Measurements from ENCODE around the gene RPS16. TPM values are rescaled to one million over a fixed set of nuclear protein-coding genes. Genes with fewer than 3 reads are reported as not detected.

Gene RPS16
- total and polyA plus RNA-seq, 9 of the 15 experiments (the other 6 are each of a cell fraction or from before 2014, with no cell fraction given): 82.6 to 3,671 (median 2,204) TPM

DNA sequence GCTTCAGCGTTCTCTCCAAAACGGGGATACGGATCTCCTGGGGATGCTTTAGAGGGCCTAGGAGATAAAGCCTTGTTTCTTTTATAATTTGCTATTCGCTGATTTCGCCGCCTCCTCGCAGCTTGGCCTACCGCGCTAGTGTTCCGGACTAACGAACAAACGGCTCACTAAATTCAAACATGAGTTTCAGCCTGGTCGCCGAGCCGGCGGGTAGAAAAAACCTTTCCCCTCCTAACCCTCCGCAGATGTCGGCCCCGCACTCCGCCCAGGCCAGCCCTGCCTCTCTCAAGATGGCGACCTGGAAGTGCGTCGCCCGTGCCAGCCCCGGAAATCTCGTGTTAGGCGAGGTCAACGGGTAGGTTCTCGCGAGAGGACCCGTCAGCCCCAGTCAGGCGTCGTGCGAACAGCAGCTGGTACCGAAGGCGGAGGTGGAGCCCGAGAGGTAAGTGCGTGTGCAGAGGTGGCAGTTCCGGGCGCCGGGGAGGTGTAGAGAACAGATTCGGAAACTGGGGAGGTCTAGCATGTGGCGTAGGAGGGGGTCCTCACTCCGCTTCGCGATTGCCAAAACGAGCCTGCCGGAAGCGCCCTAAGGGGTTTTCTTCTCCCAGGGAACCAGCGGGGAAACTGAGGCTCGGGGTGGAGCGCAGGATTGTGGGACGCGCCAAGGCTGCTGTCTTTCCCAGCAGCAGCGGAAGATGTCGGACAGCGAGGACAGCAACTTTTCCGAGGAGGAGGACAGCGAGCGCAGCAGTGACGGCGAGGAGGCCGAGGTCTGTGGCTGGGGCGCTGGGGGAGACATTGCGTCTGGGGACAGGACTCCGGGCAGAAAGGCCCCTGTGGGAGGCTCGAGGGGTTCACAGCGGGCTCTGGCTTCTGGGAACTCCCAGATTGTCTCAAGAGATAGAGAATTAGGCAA is 9.7 kb upstream of the RPS16 start, which contains the start of gene SUPT5H (continued):
- TF ChIP-seq, protein P1, sequence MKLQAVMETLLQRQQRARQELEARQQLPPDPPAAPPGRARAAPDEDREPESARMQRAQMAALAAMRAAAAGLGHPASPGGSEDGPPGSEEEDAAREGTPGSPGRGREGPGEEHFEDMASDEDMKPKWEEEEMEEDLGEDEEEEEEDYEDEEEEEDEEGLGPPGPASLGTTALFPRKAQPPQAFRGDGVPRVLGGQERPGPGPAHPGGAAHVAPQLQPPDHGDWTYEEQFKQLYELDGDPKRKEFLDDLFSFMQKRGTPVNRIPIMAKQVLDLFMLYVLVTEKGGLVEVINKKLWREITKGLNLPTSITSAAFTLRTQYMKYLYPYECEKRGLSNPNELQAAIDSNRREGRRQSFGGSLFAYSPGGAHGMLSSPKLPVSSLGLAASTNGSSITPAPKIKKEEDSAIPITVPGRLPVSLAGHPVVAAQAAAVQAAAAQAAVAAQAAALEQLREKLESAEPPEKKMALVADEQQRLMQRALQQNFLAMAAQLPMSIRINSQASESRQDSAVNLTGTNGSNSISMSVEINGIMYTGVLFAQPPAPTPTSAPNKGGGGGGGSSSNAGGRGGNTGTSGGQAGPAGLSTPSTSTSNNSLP (IDR thresholded peaks at IDR 0.05; ENCODE audit: borderline replicate concordance, low read depth, low read length): no peak
- TF ChIP-seq DACH1 (IDR thresholded peaks at IDR 0.05; ENCODE audit: partially characterized antibody): peak; percentile 87
- peak; percentile 56; the same call in 1 of the 2 replicates for TF ChIP-seq POLR2AphosphoS2 (IDR thresholded peaks at IDR 0.05; ENCODE audit: low read length)
- TF ChIP-seq ZNF124 (CRISPR knock-in tag; IDR thresholded peaks at IDR 0.05): no peak
- no peak for TF ChIP-seq RBM39 (optimal IDR thresholded peaks at IDR 0.05; ENCODE audit: low read depth, low read length)
- TF ChIP-seq HMBOX1 (IDR thresholded peaks at IDR 0.05): peak; percentile 43; the same call in 1 of the 2 replicates
- TF ChIP-seq, protein P2, sequence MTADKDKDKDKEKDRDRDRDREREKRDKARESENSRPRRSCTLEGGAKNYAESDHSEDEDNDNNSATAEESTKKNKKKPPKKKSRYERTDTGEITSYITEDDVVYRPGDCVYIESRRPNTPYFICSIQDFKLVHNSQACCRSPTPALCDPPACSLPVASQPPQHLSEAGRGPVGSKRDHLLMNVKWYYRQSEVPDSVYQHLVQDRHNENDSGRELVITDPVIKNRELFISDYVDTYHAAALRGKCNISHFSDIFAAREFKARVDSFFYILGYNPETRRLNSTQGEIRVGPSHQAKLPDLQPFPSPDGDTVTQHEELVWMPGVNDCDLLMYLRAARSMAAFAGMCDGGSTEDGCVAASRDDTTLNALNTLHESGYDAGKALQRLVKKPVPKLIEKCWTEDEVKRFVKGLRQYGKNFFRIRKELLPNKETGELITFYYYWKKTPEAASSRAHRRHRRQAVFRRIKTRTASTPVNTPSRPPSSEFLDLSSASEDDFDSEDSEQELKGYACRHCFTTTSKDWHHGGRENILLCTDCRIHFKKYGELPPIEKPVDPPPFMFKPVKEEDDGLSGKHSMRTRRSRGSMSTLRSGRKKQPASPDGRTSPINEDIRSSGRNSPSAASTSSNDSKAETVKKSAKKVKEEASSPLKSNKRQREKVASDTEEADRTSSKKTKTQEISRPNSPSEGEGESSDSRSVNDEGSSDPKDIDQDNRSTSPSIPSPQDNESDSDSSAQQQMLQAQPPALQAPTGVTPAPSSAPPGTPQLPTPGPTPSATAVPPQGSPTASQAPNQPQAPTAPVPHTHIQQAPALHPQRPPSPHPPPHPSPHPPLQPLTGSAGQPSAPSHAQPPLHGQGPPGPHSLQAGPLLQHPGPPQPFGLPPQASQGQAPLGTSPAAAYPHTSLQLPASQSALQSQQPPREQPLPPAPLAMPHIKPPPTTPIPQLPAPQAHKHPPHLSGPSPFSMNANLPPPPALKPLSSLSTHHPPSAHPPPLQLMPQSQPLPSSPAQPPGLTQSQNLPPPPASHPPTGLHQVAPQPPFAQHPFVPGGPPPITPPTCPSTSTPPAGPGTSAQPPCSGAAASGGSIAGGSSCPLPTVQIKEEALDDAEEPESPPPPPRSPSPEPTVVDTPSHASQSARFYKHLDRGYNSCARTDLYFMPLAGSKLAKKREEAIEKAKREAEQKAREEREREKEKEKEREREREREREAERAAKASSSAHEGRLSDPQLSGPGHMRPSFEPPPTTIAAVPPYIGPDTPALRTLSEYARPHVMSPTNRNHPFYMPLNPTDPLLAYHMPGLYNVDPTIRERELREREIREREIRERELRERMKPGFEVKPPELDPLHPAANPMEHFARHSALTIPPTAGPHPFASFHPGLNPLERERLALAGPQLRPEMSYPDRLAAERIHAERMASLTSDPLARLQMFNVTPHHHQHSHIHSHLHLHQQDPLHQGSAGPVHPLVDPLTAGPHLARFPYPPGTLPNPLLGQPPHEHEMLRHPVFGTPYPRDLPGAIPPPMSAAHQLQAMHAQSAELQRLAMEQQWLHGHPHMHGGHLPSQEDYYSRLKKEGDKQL (CRISPR knock-in tag; IDR thresholded peaks at IDR 0.05; ENCODE audit: borderline replicate concordance): no peak
- TF ChIP-seq ASH1L (IDR thresholded peaks at IDR 0.05; ENCODE audit: borderline replicate concordance, low read depth, partially characterized antibody): peak; percentile 46
- peak; percentile 95 for TF ChIP-seq NR2C1 (IDR thresholded peaks at IDR 0.05)
- peak; percentile 97 for TF ChIP-seq NR2C1 (tag; IDR thresholded peaks at IDR 0.05)
- TF ChIP-seq SIX5 (IDR thresholded peaks at IDR 0.05; ENCODE audit: borderline replicate concordance in 1 of 2, insufficient read depth in 1 of 2, low read depth in 1 of 2, low read length in 2 of 2): peak; percentile 56 to 61; a peak in 3 of 4 replicates
- TF ChIP-seq CEBPG (CRISPR knock-in tag; IDR thresholded peaks at IDR 0.05): no peak
- TF ChIP-seq CEBPG (tag; conservative IDR thresholded peaks at IDR 0.05 in 1 of 2, IDR thresholded peaks at IDR 0.05 in 1 of 2): no peak
- TF ChIP-seq GTF2E2 (tag; IDR thresholded peaks at IDR 0.05): no peak
- TF ChIP-seq, protein P3, sequence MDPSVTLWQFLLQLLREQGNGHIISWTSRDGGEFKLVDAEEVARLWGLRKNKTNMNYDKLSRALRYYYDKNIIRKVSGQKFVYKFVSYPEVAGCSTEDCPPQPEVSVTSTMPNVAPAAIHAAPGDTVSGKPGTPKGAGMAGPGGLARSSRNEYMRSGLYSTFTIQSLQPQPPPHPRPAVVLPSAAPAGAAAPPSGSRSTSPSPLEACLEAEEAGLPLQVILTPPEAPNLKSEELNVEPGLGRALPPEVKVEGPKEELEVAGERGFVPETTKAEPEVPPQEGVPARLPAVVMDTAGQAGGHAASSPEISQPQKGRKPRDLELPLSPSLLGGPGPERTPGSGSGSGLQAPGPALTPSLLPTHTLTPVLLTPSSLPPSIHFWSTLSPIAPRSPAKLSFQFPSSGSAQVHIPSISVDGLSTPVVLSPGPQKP (CRISPR knock-in tag; IDR thresholded peaks at IDR 0.05): no peak

All from K562 (cell line).